HG02571 (cell line): ENCODE data around the gene YARS1.

Experiments
- ATAC-seq: cut with Tn5 transposase; IDR thresholded peaks from one replicate; pipeline ENCODE4 v1.9.1; 2021; ENCODE audit warnings: mild to moderate bottlenecking, moderate library complexity; ENCODE audit not compliant: unreplicated experiment

Gene YARS1

DNA sequence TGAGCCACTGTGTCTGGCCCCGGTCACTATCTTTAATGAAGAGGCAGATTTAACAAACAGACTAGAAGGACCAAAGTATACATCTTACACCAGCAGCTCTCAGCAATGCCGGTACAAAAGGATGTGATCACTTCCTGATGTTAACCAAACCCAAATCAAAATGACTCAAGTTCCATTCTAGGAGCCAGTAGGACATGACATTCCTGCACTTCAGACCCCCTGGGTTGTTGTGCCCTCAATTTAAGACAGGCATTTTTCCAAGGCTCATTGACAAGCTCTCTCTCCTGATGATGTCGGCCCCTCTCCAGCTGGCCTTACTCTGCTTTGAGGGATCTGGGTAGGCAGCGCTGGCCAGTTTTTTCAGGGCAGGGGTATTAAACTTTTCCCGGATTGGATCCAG, 35.1 kb downstream of the YARS1 start:
- no peak for ATAC-seq

DNA sequence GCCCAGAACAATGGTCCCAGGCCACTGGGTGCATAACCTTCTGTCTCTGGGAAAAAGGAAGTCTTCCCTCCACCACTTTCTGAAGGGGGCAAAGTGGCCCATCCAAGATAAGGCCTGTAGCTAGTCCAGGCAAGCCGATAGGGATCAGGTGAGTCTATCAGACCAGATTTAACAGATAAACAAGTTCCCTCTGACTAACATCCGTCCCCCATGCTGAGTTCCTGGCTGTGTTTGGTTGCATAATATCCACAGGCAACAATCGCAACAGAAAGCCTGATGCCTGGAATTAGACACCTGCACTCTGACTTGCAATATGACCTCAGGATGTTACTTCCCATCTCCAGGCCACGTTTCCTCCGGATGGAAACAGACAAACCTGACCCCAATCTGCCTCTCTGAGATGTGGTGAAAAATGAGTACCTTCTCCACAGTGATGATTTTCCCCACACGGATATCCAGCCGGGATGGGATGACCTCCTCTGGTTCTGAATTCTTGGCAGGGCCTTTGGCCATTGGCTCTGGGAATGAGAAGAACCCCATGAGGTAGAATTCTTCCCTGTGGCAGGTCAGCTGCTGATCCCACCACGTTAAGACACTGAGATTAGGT, 36.4 kb downstream of the YARS1 start:
- no peak for ATAC-seq

DNA sequence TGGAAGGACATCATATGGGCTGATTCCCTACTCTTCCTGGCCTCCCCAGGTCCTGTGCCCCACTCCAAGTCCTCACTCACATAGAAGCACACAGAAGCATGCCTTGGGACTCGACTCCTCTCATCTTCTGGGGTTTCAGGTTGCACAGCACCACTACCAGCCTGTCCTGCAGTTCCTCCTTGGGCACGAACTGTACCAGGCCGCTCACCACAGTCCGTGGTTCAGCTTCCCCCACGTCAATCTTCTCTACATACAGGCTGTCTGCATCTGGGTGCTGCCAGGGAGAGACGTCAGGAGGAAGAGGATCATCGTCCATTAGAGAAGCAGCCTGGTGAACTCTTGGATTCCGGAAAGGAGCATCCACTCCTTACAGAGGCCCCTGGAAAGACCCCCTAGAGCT, 37.2 kb downstream of the YARS1 start:
- ATAC-seq, result no peak

DNA sequence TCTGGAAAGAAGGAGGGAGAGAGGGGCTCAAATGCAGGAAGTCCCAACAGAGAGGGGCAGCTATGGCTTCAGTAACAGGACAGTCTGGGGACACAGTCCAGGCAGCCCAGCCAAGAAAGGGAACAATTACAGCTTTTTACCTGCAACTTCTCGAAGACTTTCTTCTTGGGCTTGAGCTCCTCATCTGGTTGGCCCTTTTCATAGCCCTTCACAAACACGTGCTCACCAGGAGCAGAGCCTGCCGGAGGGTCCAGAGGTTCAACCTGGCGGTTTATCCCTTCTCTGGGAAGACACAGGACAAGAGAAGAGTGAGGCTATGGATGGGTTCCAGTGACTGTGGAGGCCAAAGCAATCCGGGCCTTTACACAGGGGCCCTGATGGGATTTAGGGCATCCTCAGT, 37.9 kb downstream of the YARS1 start:
- no peak for ATAC-seq

DNA sequence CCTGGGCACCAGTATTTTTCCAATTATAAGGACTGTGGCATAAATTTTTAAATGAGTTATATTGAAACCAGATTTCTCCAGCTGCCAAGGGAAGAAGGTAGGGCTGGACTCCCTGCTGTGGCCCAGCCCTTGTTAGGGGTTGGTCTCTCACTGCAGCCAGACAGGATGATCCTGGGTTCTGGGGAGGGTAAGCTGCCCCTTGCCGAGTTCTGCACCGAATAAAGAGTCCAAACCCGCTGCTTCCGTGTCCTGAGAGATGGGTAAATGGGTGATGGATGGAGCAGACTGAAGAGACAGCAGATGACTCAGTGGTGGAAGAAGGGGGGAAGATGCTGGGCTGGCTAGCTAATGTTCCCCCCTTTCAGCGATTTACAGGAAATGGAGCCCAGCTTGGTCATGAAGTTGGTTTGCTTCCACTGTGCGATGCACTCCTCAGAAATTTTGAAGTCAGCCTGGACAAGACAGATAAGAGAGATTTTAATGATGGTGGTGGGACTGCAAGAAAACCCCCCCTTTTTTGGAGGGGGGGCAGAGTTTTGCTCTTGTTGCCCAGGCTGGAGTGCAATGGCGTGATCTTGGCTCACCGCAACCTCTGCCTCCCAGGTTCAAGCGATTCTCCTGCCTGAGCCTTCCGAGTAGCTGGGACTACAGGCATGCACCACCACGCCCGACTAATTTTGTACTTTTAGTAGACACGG, 41.4 kb downstream of the YARS1 start:
- no peak for ATAC-seq

DNA sequence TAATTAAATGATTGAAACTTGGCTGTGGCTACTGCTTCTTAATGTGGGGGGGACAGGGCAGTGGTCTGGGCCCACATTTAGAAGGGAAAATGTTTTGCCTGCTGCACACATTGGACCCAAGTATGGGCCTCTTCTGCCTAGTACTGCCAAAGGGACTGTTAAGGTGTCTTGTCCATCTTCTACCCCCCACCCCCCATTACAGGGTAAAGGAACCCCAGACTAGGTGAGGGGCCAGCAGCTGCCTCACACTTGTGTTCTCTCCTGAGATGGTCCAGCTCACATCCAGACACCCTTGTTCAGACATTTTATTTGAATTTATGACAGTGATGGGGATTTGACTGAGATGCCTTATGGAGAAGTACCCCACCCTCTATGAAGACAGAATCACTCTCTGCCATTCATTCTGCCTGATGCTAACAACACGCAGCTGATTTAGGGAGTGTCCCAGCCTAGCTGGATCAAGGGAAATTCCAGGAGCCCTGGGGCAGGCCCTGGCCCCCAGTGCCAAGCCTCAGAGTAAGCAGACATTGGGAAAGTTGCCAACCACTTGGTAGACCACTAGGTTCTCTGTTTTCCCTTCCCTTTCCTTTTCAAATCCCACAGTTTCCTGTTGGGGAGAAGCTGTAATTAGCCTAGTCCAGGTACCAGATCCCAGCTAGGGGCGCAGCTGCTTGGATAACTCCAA, 42.1 kb downstream of the YARS1 start:
- no peak for ATAC-seq

DNA sequence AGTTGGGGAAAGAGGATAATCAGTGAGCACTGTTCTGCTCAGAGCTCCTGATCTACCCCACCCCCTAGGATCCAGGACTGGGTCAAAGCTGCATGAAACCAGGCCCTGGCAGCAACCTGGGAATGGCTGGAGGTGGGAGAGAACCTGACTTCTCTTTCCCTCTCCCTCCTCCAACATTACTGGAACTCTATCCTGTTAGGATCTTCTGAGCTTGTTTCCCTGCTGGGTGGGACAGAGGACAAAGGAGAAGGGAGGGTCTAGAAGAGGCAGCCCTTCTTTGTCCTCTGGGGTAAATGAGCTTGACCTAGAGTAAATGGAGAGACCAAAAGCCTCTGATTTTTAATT, 42.7 kb downstream of the YARS1 start:
- no peak for ATAC-seq

DNA sequence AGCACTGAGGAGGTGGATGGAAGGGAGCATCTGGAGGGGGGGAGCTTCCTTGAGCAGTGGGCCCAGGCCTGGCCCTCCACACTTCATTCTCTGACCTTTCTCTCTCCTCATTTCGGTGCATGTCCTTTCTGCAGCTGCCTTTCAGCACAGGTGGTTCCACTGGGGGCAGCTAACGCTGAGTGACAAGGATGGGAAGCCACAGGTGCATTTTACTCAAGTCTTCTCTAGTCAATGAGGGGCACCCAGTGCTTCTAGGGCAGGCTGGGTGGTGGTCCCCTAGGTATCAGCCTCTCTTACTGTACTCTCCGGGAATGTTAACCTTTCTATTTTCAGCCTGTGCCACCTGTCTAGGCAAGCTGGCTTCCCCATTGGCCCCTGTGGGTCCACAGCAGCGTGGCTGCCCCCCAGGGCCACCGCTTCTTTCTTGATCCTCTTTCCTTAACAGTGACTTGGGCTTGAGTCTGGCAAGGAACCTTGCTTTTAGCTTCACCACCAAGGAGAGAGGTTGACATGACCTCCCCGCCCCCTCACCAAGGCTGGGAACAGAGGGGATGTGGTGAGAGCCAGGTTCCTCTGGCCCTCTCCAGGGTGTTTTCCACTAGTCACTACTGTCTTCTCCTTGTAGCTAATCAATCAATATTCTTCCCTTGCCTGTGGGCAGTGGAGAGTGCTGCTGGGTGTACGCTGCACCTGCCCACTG, 43.2 kb downstream of the YARS1 start:
- no peak for ATAC-seq

DNA sequence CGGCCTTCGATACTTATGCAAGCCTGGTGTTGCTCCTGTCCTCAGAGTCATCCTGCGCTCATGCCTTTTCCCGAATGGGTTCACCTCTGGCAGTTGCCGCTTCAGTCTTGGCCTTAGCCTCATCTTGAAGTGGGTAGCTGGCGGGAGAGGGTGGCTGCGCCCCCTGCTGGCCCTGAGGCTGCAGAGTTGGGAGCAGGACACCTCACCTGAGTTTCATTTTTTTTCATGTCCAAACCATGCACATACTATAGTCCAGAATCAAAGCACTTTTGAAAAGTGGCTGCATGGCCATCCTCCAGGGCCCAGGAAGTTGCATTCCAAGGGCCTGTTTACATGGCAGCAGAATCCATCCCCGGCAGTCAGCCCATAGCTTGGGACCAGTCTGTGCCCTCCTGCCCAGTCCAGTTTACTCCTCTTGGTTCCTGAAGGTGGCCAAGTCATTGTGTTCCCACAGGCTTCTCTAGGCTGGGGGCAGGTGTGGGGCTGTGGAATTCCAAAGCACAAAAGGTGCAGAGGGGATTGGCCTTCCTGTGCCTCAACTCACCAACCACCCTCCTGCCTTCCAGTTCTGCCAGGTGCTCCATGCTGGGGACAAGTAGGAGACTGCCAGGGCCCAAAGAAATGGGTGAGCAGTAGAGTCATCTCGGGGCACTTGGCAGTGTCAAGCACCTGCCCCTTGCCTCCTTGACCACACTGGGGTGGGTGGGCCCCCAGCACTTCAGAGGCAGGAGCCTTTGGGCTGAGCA, 44.0 kb downstream of the YARS1 start:
- ATAC-seq, result no peak

DNA sequence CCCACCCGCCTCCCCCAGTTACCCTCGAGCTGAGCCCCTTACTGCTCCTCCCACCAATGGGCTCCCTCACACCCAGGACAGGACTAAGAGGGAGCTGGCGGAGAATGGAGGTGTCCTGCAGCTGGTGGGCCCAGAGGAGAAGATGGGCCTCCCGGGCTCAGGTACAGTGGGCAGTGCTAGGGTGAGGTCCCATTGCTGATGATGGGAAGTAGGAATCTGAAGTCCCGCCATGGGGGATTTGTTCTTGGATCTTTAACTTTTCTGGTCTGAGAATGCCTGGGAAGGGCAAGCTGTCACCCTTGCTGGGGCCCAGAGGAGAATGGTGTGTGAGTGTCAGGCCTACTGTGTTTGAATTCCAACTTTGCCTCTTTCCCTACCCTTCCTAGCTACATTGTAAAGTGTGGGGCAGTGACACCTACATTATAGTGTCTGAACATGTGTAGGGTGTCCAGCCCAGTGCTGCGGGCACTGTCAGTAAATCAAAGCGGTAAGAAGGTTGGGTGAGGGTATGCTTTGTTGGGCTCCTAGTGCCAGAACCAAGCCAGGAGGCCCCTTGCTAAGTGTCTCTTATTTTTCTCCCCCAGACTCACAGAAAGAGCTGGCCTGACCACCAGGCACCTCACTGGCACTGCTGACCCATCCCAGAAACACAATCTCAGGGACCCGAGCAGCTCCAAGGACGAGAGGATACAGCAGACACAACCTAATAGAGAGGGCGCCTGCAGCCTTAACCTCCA, 44.7 kb downstream of the YARS1 start:
- ATAC-seq, result no peak

DNA sequence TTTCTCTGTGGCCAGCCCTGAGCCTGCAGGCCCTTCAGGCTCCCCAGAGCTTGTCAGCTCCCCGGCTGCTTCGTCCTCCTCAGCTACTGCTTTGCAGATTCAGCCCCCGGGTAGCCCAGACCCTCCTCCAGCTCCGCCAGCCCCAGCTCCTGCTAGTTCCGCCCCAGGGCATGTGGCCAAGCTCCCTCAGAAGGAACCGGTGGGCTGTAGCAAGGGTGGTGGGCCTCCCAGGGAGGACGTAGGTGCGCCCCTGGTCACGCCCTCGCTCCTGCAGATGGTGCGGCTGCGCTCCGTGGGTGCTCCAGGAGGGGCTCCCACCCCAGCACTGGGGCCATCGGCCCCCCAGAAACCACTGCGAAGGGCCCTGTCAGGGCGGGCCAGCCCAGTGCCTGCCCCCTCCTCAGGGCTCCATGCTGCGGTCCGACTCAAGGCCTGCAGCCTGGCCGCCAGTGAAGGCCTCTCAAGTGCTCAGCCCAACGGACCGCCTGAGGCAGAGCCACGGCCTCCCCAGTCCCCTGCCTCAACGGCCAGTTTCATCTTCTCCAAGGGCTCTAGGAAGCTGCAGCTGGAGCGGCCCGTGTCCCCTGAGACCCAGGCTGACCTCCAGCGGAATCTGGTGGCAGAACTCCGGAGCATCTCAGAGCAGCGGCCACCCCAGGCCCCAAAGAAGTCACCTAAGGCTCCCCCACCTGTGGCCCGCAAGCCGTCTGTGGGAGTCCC, 45.4 kb downstream of the YARS1 start:
- ATAC-seq, result no peak

DNA sequence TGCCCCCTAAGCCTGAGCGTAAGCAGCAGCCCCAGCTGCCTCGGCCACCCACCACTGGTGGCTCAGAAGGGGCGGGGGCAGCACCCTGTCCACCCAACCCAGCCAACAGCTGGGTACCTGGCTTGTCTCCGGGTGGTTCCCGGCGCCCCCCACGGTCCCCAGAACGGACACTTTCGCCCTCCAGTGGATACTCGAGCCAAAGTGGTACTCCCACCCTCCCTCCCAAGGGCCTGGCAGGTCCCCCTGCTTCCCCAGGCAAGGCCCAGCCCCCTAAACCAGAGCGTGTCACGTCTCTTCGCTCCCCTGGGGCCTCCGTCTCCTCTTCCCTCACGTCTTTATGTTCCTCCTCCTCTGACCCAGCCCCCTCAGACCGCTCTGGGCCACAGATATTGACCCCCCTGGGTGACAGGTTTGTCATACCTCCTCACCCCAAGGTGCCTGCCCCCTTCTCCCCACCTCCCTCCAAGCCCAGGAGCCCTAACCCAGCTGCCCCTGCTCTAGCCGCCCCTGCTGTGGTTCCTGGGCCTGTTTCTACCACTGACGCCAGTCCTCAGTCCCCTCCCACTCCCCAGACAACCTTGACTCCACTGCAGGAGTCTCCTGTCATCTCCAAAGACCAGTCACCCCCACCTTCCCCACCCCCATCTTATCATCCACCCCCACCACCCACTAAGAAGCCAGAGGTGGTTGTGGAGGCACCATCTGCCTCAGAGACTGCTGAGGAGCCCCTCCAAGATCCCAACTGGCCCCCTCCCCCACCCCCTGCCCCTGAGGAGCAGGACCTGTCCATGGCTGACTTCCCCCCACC, 46.2 kb downstream of the YARS1 start:
- ATAC-seq, result no peak

DNA sequence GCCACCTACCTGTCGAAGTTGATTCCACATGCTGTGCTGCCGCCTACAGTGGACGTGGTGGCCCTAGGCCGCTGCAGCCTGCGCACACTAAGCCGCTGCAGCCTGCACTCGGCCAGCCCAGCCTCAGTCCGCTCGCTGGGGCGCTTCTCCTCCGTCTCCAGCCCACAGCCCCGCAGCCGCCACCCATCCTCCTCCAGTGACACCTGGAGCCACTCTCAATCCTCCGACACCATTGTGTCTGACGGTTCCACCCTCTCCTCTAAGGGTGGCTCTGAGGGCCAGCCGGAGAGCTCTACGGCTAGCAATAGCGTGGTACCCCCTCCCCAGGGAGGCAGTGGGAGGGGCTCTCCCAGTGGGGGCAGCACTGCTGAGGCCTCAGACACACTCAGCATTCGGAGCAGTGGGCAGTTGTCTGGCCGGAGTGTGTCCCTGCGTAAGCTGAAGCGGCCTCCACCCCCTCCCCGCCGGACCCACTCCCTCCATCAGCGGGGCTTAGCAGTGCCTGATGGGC, 46.9 kb downstream of the YARS1 start:
- no peak for ATAC-seq

DNA sequence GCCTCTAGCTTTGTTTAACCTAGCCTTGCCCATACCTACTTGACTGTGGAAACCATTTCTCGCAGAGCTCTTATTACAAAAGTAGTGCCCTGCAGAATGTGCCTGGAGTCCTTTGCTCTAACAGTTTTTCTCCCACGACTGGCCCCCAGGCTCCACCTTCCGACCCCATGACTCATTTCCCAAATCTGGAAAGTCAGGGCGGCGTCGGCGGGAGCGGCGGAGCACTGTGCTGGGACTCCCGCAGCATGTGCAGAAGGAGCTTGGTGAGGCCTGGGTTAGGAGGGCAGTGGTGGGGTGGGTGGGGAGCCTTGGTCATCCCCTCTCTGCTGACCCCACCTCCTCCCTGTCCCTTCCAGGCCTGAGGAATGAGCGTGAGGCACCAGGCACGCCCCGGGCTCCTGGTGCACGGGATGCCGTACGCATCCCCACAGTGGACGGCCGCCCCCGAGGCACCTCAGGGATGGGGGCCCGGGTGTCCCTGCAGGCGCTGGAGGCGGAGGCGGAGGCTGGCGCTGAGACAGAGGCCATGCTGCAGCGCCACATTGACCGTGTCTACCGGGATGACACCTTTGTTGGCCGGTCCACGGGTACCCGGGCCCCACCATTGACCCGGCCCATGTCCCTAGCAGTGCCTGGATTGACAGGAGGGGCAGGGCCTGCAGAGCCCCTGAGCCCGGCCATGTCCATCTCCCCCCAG, 47.5 kb downstream of the YARS1 start:
- ATAC-seq, result no peak

DNA sequence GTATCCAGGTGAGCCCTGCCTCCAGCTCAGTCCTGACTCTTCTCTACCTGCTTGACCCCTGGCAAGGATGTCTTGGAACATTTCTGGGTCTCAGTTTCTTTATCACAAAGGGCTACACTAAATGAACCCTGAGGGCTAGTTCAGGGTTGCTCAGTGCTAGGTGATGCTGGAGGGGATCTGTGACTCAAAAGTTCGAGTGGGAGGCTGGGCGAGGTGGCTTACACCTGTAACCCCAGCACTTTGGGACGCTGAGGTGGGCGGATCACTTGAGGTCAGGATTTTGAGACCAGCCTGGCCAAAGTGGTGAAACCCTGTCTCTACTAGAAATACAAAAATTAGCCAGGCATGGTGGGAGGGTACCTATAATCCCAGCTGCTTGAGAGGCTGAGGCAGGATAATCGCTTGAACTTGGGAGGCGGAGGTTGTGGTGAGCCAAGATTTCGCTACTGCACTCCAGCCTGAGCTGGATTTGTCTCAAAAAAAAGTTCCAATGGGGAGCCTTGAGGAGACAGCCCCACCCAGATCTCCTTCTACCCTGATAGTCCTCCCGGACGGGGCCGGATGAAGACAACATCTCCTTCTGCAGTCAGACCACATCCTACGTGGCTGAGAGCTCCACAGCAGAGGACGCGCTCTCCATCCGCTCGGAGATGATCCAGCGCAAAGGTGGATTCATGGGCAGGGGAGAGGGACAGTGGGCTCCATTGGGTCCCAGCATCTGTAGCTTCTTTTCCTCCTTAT, 48.9 kb downstream of the YARS1 start:
- ATAC-seq, result no peak

DNA sequence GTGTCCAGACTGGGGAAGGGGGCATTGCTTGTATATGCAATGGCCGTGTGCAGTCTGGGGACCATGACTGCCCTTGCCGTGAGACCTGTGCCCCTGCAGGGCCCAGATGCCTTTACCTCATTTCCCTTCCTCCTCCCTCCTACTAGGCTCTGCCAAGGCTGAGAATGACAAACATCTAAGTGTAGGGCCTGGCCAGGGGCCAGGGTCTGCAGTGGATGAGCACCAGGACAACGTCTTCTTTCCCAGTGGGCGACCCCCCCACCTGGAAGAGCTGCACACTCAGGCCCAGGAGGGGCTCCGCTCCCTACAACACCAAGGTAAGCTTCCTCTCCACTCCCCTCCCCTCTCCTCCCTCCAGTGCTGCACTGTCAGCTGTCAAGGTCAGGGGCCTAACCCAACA, 49.5 kb downstream of the YARS1 start:
- no peak for ATAC-seq

DNA sequence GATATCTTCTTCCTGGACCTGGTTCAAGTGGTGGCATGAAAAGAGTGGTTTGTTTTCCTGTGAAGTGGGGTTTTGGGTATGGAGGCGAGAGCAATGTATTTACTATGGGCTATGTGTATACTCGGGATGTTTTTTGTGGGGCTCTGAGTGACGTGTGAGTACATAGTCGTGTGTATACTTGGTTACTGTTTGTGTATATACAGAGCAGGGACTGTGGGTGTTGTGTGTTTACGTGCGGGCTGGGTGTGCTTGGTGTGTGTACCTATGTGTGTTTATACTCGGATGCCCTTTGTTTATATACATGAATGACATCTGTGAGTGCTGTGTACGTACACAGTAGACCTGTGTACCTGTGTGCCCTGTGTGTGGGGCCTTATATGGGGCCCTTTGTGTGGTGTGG, 50.0 kb downstream of the YARS1 start:
- ATAC-seq, result no peak
